Fibroblast of pulmonary artery (primary cell): Measurements from ENCODE around the gene TEKT2.

Experiments used
- DNase-seq: peaks from one replicate; pipeline ENCODE4 v3.0.0-alpha.2; 2010; ENCODE audit warnings: low read depth
- H3K4me3 ChIP-seq: replicated peaks from 2 replicates; pipeline ENCODE4 v1.5.1; 2011; ENCODE audit warnings: low read depth, mild to moderate bottlenecking, control low read depth, low read length, moderate library complexity
- CTCF ChIP-seq: IDR thresholded peaks from 2 replicates; pipeline ENCODE4 v1.5.1; 2011; ENCODE audit warnings: mild to moderate bottlenecking, control low read depth, low read length, inconsistent platforms; ENCODE audit errors: missing control alignments

The TEKT2 gene

GRCh38 chr1:36055706-36056105 lies 28.2 kb upstream of the TEKT2 start:
- no peak overlapping the region for H3K4me3 ChIP-seq
- TF ChIP-seq CTCF, result no peak
- DNase-seq, result no peak

GRCh38 chr1:36062315-36062714 lies 21.6 kb upstream of the TEKT2 start:
- DNase-seq, result no peak
- no peak for TF ChIP-seq CTCF
- H3K4me3 ChIP-seq, result no peak overlapping the region

- no peak for TF ChIP-seq CTCF
- DNase-seq, result no peak
- H3K4me3 ChIP-seq, result no peak overlapping the region
Observed at GRCh38 chr1:36067871-36068270, 16.0 kb upstream of the TEKT2 start.

DNA sequence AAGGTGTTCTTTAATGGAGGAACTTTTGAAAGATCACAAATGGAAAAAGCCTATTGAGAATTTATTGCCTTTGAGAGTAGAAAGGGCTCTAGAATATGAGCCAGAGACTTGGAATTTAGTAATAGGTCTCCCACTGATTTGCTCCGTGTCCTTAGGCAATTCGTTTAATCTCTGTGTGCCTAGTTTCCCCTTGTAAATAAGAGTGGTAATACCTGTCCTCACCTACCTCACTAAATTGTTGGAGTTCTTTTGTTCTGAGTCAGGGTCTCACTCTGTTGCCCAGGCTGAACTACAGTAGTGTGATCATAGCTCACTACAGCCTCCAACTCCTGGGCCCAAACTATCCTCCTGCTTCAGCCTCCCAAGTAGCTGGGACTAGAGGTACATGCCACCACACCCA lies 15.0 kb upstream of the TEKT2 start:
- no peak for TF ChIP-seq CTCF
- DNase-seq, result no peak

DNA sequence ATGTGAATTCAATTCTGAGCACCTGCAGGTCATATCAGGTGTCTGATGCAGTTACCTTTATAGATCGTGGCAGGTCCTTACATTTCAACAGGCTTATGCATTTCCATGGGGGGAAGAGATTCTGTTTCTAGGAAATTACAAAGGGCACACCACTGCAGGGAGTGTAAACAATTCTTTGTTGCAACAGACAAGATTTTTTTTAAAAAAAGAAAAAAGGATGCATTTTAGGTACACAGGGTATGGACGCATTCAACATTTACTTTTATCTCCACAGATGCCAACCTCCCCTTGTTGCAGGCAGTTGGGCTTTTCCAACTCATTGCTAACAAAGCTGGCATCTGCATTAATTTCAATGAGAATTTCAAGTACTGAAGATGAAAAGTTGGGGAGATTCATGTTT lies 13.5 kb upstream of the TEKT2 start:
- no peak overlapping the region for H3K4me3 ChIP-seq
- DNase-seq, result no peak
- no peak for TF ChIP-seq CTCF

More for the DNA sequence above, 15.0 kb upstream of the TEKT2 start:
- H3K4me3 ChIP-seq, result no peak overlapping the region

DNA sequence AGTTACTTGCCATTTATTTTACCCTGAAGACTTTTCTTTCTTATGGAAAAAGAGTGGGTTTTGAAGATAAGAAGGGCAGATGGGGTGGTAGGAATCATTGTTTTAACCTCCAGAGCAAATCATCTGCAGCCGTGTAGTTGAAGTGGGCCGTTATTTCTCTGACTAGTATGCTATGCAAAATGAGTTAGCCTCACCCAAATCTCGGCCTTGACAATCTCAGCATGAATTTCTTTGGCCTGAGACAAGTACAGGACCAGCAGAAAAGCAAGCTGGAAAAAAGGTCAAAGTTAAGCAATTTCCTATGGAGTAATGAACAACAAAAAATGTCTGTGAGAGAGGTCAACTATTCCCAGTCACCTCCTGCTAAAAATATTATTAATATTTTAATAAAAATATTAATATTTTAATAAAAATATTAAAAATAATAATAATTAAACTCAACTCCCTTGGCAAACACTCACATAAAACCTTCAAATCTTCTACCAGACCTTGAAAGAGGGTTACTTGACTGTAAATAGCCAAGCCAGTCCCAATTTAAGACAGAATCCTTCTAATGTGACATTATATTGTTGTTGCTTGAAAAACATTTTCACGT lies 6.8 kb upstream of the TEKT2 start:
- DNase-seq, result peak; percentile 32
- H3K4me3 ChIP-seq, result no peak overlapping the region
- no peak for TF ChIP-seq CTCF

GRCh38 chr1:36080236-36080635 lies 3.7 kb upstream of the TEKT2 start:
- no peak for DNase-seq
- no peak for TF ChIP-seq CTCF
- H3K4me3 ChIP-seq, result no peak overlapping the region
